GM21390 (cell line): ENCODE data around the gene ARL8A.
"Not testable (repeated sequence)": the region's sequence is repeated elsewhere in the genome, so short reads cannot be mapped to it uniquely, and the experiment has no call there.

ENCODE experiments used
- ATAC-seq: cut with Tn5 transposase; IDR thresholded peaks from one replicate; pipeline ENCODE4 v1.9.1; 2021; ENCODE audit not compliant: unreplicated experiment

The ARL8A gene

GRCh38 chr1:202176949-202177927 lies 32.7 kb upstream of the ARL8A start:
- no peak for ATAC-seq

- no peak for ATAC-seq
These were observed 29.5 kb upstream of the ARL8A start for GRCh38 chr1:202173993-202174392.

GRCh38 chr1:202172015-202172355 lies 27.4 kb upstream of the ARL8A start:
- no peak for ATAC-seq

- ATAC-seq: no peak
These were observed 26.9 kb upstream of the ARL8A start for GRCh38 chr1:202171292-202172014.

- no peak for ATAC-seq
These were observed 26.2 kb upstream of the ARL8A start for GRCh38 chr1:202170726-202171125.

- no peak for ATAC-seq
These were observed 24.3 kb upstream of the ARL8A start for GRCh38 chr1:202168861-202169260.

GRCh38 chr1:202167708-202168415 lies 23.3 kb upstream of the ARL8A start:
- ATAC-seq: no peak

GRCh38 chr1:202167054-202167453 lies 22.5 kb upstream of the ARL8A start:
- not testable (repeated sequence) for ATAC-seq

- no peak for ATAC-seq
These were observed 21.7 kb upstream of the ARL8A start for GRCh38 chr1:202165942-202166843.

- ATAC-seq: no peak
These were observed 20.9 kb upstream of the ARL8A start for GRCh38 chr1:202165267-202165941.

- no peak for ATAC-seq
These were observed 19.9 kb upstream of the ARL8A start for GRCh38 chr1:202164271-202165037.

GRCh38 chr1:202163281-202164270 lies 19.0 kb upstream of the ARL8A start:
- ATAC-seq: no peak

GRCh38 chr1:202162418-202163280 lies 18.1 kb upstream of the ARL8A start:
- ATAC-seq: no peak

GRCh38 chr1:202162047-202162417 lies 17.5 kb upstream of the ARL8A start:
- no peak for ATAC-seq

- no peak for ATAC-seq
These were observed 16.9 kb upstream of the ARL8A start for GRCh38 chr1:202161151-202162046.

- ATAC-seq: peak; percentile 49
These were observed 15.9 kb upstream of the ARL8A start, which contains the start of gene PTPN7 for GRCh38 chr1:202160377-202160940. PTPN7 (minus strand) TSS chr1:202160602; CDS start chr1:202159402, 1,200 bp downstream.
